ENCODE measurements around the gene PRDM16.

DNA sequence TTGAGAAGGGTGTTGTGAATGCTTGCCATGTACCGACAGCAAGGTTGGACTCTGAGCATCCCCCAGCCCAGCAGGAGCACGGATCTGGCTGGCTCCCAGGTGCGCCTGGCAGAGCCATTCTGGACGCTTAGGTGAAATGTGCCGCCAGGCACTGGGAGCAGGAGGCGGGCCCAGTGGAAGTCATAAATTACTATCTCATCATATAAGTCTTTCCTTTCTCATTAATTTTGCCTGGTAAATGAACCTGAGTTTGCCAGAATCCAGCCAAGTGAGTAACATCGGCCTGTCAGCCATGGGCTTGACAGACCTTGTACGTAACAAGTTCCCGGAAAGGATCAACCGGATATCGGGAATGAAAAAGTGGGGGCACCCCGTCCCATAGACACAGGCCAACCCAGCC is 206.0 kb downstream of the PRDM16 start:
- TF ChIP-seq, protein P1, sequence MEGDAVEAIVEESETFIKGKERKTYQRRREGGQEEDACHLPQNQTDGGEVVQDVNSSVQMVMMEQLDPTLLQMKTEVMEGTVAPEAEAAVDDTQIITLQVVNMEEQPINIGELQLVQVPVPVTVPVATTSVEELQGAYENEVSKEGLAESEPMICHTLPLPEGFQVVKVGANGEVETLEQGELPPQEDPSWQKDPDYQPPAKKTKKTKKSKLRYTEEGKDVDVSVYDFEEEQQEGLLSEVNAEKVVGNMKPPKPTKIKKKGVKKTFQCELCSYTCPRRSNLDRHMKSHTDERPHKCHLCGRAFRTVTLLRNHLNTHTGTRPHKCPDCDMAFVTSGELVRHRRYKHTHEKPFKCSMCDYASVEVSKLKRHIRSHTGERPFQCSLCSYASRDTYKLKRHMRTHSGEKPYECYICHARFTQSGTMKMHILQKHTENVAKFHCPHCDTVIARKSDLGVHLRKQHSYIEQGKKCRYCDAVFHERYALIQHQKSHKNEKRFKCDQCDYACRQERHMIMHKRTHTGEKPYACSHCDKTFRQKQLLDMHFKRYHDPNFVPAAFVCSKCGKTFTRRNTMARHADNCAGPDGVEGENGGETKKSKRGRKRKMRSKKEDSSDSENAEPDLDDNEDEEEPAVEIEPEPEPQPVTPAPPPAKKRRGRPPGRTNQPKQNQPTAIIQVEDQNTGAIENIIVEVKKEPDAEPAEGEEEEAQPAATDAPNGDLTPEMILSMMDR (IDR thresholded peaks at IDR 0.05; ENCODE audit: low read depth, low read length): no peak
- no peak for TF ChIP-seq MAX (IDR thresholded peaks at IDR 0.05; ENCODE audit: low read depth, low read length)
- TF ChIP-seq POLR2A (IDR thresholded peaks at IDR 0.05; ENCODE audit: extremely low read depth, insufficient read length): no peak
